Esophagus muscularis mucosa (tissue), 4 donors: Measurements from ENCODE around the gene RANBP17.

Experiments used
- CTCF ChIP-seq, 3 experiments: fragments of 200-600 bp in 2 of 3; fragments of 450-650 bp in 1 of 3; sonication (generic) in 2 of 3; IDR thresholded peaks; one replicate each; pipeline ENCODE4 v1.5.1; 2017 to 2019; ENCODE audit warnings: antibody characterized with exemption in 3 of 3, mild to moderate bottlenecking in 2 of 3, moderate library complexity in 1 of 3
- EP300 ChIP-seq: sonication (generic); formaldehyde crosslinking; IDR thresholded peaks from one replicate; pipeline ENCODE4 v1.6.1; 2017; ENCODE audit warnings: antibody characterized with exemption
- POLR2A ChIP-seq: fragments of 450-650 bp; IDR thresholded peaks from one replicate; pipeline ENCODE4 v1.6.1; 2017; ENCODE audit warnings: antibody characterized with exemption, moderate library complexity, mild to moderate bottlenecking, low read depth
- POLR2AphosphoS5 ChIP-seq, 2 donors: sonication (generic); formaldehyde crosslinking; IDR thresholded peaks; one replicate each; pipeline ENCODE4 v1.6.1; 2017; ENCODE audit warnings: antibody characterized with exemption in 2 of 2

- TF ChIP-seq POLR2A: no peak
- no peak for TF ChIP-seq CTCF (IDR thresholded peaks at IDR 0.05)
- no peak for TF ChIP-seq EP300
- TF ChIP-seq POLR2AphosphoS5 (IDR thresholded peaks at IDR 0.05): no peak
Measured at GRCh38 chr5:171175746-171176145, 313.9 kb downstream of the RANBP17 start.
